Endodermal cell (in vitro differentiated cells): ENCODE results near the gene ITGA8. TPM values are rescaled to one million over a fixed set of nuclear protein-coding genes. Genes with fewer than 3 reads are reported as not detected.

ENCODE experiments used
- DNase-seq: peaks from one replicate; pipeline ENCODE4 v3.0.0-alpha.2; 2017
- H3K27ac ChIP-seq: 2 replicates; pipeline ENCODE4 v1.5.1; 2013; ENCODE audit warnings: mild to moderate bottlenecking, low read depth, low read length, moderate library complexity
- H3K27me3 ChIP-seq: 2 replicates; pipeline ENCODE4 v1.6.1; 2013; ENCODE audit warnings: mild to moderate bottlenecking, low read length, moderate library complexity; ENCODE audit not compliant: insufficient read depth, control insufficient read depth, poor library complexity, severe bottlenecking
- H3K36me3 ChIP-seq: 2 replicates; pipeline ENCODE4 v1.7.0; 2013; ENCODE audit warnings: mild to moderate bottlenecking, low read length, moderate library complexity; ENCODE audit not compliant: control insufficient read depth, insufficient read depth
- H3K4me1 ChIP-seq: one replicate; pipeline ENCODE4 v1.7.0; 2013; ENCODE audit warnings: low read length; ENCODE audit not compliant: control insufficient read depth, insufficient read depth
- H3K4me3 ChIP-seq: 2 replicates; pipeline ENCODE4 v1.5.1; 2013; ENCODE audit warnings: mild to moderate bottlenecking, low read length, moderate library complexity
- H3K9ac ChIP-seq: 2 replicates; pipeline ENCODE4 v1.6.1; 2013; ENCODE audit warnings: mild to moderate bottlenecking, low read length, moderate library complexity; ENCODE audit not compliant: poor library complexity, severe bottlenecking; ENCODE audit errors: extremely low read depth
- H3K9me3 ChIP-seq: 2 replicates; pipeline ENCODE4 v1.6.1; 2013; ENCODE audit warnings: mild to moderate bottlenecking, low read length, moderate library complexity; ENCODE audit not compliant: control insufficient read depth
- H3K27ac Mint-ChIP-seq: 2 replicates; pipeline ENCODE4 v1.8.0; 2020; ENCODE audit warnings: mixed read lengths
- H3K27me3 Mint-ChIP-seq: 2 replicates; pipeline ENCODE4 v1.8.0; 2021; ENCODE audit warnings: mild to moderate bottlenecking, mixed read lengths; ENCODE audit not compliant: insufficient read depth
- H3K36me3 Mint-ChIP-seq: 2 replicates; pipeline ENCODE4 v1.8.0; 2020; ENCODE audit warnings: low read depth, mixed read lengths
- H3K4me1 Mint-ChIP-seq: 2 replicates; pipeline ENCODE4 v1.8.0; 2020; ENCODE audit warnings: mixed read lengths
- H3K4me3 Mint-ChIP-seq: 2 replicates; pipeline ENCODE4 v1.8.0; 2020; ENCODE audit warnings: mild to moderate bottlenecking, moderate library complexity, mixed read lengths
- H3K9me3 Mint-ChIP-seq: 2 replicates; pipeline ENCODE4 v1.8.0; 2020; ENCODE audit warnings: mild to moderate bottlenecking, mixed read lengths
- WGBS, 2 experiments: methylation state at CpG; one replicate each; pipeline versions ENCODE4 v1.1.5 to v1.1.7; 2013; ENCODE audit warnings: missing lambda C conversion rate in 2 of 2, mixed read lengths in 1 of 2; ENCODE audit not compliant: insufficient coverage in 1 of 2, insufficient read length in 1 of 2; 5-methylcytosine and 5-hydroxymethylcytosine counted together
- total RNA-seq, 2 donors: library from RNA; stranded (reverse); fragmentation: NEBNext Ultra II Directional in 1 of 2; extraction: Animal tissue kit (Norgen Biotek cat#: 25700) in 1 of 2; gene quantifications; 2 replicates in 1 of 2; 3 replicates in 1 of 2; pipeline ENCODE4 v1.2.1, GENCODE V29; 2021
- TF ChIP-seq, protein P1 (sequence below): fragments of 200-600 bp; sonication (generic); conservative IDR thresholded peaks from 2 replicates; pipeline ENCODE4 v1.5.0; 2021; ENCODE audit warnings: antibody characterized with exemption, mild to moderate bottlenecking

Gene ITGA8
- total RNA-seq, 2 donors from 2014 or later, result 0.24 to 0.40 TPM

DNA sequence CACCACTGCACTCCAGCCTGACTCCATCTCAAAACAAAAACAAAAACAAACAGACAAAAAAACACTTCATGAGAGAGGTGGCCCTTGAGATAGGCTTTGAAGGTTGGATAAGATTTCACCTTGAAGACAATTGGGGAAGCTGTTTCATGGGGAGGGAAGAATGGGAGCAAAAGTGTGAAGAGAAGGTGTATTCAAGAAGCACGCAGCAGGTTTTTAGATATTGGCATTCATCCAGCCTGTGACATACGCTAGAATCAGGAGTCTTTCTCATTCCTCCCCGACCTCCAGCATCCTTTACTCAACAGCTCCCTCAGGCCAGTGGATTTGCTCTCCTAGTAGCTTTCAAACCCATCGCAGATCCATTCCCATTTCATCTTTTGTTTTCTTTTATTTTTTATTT is 232.3 kb downstream of the ITGA8 start:
- no peak overlapping the region for H3K4me3 ChIP-seq
- TF ChIP-seq, protein P1, sequence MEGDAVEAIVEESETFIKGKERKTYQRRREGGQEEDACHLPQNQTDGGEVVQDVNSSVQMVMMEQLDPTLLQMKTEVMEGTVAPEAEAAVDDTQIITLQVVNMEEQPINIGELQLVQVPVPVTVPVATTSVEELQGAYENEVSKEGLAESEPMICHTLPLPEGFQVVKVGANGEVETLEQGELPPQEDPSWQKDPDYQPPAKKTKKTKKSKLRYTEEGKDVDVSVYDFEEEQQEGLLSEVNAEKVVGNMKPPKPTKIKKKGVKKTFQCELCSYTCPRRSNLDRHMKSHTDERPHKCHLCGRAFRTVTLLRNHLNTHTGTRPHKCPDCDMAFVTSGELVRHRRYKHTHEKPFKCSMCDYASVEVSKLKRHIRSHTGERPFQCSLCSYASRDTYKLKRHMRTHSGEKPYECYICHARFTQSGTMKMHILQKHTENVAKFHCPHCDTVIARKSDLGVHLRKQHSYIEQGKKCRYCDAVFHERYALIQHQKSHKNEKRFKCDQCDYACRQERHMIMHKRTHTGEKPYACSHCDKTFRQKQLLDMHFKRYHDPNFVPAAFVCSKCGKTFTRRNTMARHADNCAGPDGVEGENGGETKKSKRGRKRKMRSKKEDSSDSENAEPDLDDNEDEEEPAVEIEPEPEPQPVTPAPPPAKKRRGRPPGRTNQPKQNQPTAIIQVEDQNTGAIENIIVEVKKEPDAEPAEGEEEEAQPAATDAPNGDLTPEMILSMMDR, result no peak
- no peak overlapping the region for H3K27ac ChIP-seq
- H3K9me3 ChIP-seq, result no peaks in the 10 kb centered on the region
- Mint-ChIP-seq H3K27ac (no peak overlapping the region), H3K4me1 (peaks cover 10% of the 10 kb centered on the region), H3K36me3 (no peaks in the 10 kb centered on the region), H3K4me3 (no peak overlapping the region), H3K9me3 (no peaks in the 10 kb centered on the region), H3K27me3 (peaks cover 23% of the 10 kb centered on the region)
- H3K27me3 ChIP-seq, result peaks cover 68% of the 10 kb centered on the region
- 52 to 54% methylated on average over 3 to 4 of the region's 4 CpGs for WGBS, 2 experiments
- no peak overlapping the region for H3K9ac ChIP-seq
- H3K36me3 ChIP-seq, result no peaks in the 10 kb centered on the region
- H3K4me1 ChIP-seq, result no peaks in the 10 kb centered on the region
- no peak for DNase-seq

DNA sequence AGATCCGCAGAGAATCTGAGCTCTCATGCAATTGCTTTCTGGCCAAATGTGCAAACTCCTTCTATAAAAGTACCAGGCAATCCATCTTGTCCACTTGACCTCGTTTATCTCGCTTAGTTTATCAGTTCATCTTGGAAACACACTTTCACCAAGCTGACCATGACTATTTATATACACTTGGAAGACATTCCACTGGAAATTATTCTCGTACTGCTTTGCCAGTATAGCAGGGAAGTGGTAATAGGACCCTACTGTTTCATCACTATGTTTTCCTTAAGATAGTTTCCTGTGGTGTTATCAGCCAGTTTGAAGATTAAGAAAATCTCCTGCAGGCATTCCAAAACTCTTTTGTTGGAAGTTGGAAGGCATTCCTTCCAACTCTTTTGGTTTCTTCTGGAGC is 233.3 kb downstream of the ITGA8 start:
- Histone ChIP-seq H3K4me1 (no peaks in the 10 kb centered on the region), H3K27me3 (peaks cover 60% of the 10 kb centered on the region), H3K27ac (no peak overlapping the region), H3K4me3 (no peak overlapping the region), H3K36me3 (no peaks in the 10 kb centered on the region), H3K9me3 (no peaks in the 10 kb centered on the region), H3K9ac (no peak overlapping the region)
- H3K27ac Mint-ChIP-seq, result peak overlapping the region; percentile 42
- no peak for DNase-seq
- 68 to 77% methylated on average over 4 of the region's 4 CpGs for WGBS, 2 experiments
- H3K36me3 Mint-ChIP-seq, result no peaks in the 10 kb centered on the region
- H3K9me3 Mint-ChIP-seq, result no peaks in the 10 kb centered on the region
- peaks cover 10% of the 10 kb centered on the region for H3K4me1 Mint-ChIP-seq
- H3K4me3 Mint-ChIP-seq, result no peak overlapping the region
- TF ChIP-seq, protein P1, result no peak
- peaks cover 22% of the 10 kb centered on the region for H3K27me3 Mint-ChIP-seq

DNA sequence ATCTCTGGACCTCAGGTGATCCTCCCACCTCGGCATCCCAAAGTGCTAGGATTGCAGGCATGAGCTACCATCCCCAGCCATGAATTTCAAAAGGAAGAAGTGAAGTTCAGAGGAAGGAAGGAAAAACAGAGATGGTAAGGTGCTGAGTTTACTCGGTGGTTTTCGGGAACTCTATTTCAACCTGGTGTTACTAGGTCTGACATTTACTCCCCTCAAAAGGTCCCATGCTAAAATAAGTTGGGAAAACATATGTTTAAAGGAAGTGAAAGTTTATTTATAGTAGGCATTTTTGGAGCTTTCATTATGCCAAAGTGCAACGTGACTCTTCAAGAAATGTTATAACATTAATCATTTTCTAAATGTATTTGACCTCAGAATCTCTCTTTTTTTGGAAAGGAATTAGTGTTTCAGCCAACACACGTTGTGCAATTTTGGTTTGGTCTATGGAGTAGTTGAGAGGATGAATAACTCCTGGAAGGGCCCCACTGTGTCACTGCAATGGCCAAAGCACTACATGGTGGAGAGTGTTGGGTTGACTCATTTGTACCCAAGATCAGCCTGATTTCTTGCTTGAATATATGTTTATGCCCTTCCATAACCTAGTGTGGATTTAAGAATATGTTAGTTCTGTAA is 233.9 kb downstream of the ITGA8 start:
- Histone ChIP-seq H3K27me3 (peaks cover 54% of the 10 kb centered on the region), H3K9me3 (no peaks in the 10 kb centered on the region), H3K36me3 (no peaks in the 10 kb centered on the region), H3K9ac (no peak overlapping the region), H3K27ac (no peak overlapping the region), H3K4me3 (no peak overlapping the region), H3K4me1 (no peaks in the 10 kb centered on the region)
- TF ChIP-seq, protein P1, result no peak
- no peak overlapping the region for H3K4me3 Mint-ChIP-seq
- H3K9me3 Mint-ChIP-seq, result no peaks in the 10 kb centered on the region
- peaks cover 18% of the 10 kb centered on the region for H3K27me3 Mint-ChIP-seq
- 82 to 92% methylated on average over 2 to 5 of the region's 5 CpGs for WGBS, 2 experiments
- no peak overlapping the region for H3K27ac Mint-ChIP-seq
- H3K36me3 Mint-ChIP-seq, result no peaks in the 10 kb centered on the region
- no peak for DNase-seq
- H3K4me1 Mint-ChIP-seq, result peaks cover 10% of the 10 kb centered on the region
